Smooth muscle cell of the pulmonary artery (primary cell): ENCODE measurements around the gene GJA4. TPM values are rescaled to one million over a fixed set of nuclear protein-coding genes. Genes with fewer than 3 reads are reported as not detected.

Source experiments
- total RNA-seq: library from RNA; depleted of rRNA; stranded (reverse); fragments of >200 nt; gene quantifications from 2 replicates; pipeline ENCODE4 v1.2.3, GENCODE V29; 2014

Gene GJA4
- 0.50 and 0.52 TPM in 2 replicates for total RNA-seq

DNA sequence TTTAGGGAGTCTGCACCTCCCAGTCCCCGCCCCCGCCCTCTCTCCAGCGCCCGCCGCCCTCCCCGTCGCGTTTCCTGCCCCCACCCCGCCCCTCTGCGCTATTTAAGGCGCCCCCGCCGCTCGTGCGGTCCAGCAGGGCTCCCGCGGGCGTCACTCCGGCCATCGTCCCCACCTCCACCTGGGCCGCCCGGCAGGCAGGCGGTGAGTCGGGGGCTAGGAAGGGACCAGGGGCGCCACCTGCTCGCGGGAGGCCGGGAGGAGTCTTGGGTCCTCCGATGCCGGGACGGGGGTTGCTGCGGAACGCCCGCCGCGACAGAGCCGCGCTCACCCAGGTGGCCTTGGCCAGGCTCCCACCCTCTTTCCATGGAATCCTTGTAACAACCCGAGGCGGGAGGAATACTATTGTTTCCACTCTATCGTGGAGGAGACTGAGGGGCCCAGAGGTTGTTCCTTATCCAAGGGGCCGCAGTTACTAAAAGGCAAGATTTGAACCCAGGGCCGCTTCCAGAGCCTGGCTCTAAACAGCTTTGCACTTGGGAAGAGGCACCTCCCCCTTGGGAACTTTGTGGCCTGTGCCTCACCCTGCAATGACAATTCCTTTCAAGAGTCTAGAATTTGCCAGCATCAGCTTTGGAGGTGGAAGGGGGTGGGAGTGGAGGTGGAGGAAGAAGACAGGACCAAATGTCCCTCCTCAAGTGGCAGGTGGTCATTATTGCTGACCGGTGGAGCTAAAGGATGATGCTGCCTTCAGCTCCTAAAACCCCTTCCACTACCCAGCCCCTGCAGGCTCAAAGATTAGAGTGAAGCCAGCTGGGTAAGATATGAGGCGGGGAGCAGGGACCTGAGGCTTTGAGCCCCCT lies at the start of gene GJA4:
Gene GJA4 (plus strand): TSS at position 132 of the 860 bp plus-strand sequence. CDS start 1,215 bp downstream, outside the sequence.

DNA sequence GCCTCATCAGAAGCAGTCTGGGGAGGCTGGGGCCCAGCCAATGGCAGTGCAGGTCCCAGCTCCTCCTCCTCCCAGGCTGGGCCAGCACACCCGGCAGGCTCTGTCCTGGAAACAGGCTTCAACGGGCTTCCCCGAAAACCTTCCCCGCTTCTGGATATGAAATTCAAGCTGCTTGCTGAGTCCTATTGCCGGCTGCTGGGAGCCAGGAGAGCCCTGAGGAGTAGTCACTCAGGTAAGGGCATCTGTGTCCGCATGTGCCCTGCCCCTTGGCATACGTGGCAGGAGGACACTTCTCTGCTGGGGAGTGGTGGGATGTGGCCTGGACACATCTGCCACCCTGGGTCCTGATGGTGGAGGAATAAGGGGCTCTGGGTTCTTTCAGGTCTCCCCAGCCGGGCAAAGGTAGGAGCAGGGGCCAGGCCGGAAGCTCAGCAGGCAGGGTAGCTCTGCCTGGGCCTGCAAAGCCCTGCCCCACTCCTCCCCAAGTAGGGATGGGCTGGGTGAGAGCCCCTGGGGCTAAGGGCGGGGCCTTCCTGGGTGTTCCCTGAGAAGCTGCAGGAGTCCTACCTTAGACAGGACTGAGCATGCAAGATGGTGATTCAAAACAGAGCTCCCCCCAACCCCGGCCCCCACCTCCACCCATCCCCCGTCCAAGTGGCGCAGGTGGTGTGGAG lies 37.7 kb upstream of the GJA4 start, which contains the start of gene GJB5:
Gene GJB5 (plus strand): TSS at position 84 of the 674 bp plus-strand sequence. CDS start 2,284 bp downstream, outside the sequence.

DNA sequence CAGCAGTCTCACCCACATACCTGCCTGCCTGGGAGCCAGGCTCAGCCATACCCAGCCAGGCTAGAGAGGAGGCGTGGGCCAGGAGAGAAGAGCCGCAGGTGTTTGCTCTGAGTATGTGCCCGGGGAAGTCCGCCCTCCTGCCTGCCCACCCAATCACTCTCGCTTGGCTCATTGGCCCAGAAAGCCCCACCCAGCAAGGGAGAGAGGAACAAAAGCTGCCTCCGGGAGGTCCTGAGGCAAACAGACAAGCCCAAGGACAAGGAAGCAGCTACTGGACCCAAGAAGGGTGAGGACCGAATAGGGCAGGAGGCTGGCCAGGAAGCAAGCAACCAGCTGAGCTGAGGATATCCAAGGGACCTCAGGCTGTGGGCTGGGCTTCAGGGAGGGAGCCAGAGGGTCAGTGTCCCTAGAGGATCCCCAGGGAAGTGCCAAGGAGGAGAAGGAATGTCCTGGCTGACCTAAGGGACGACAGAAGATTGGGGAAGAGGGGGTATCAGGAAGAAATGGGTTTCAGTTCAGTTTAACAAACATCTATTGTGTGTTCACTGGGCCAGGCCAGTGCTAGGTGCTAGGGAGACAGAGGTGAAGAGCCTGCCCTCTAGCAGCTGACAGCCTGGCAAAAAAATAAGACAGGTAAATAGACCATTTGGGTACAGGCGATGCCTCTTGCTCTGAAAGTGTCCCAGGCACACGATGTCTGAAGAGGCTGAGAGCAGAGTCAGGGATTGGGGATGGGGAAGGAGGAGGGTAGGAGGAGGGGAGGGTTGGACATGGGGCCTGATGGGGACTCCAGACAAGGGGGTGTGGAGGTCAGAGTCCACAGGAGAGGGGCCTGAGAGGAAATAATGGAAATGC lies 33.1 kb upstream of the GJA4 start, which contains the start of gene GJB4:
Gene GJB4 (plus strand): TSS at position 238 of the 855 bp plus-strand sequence. CDS start 1,515 bp downstream, outside the sequence.

DNA sequence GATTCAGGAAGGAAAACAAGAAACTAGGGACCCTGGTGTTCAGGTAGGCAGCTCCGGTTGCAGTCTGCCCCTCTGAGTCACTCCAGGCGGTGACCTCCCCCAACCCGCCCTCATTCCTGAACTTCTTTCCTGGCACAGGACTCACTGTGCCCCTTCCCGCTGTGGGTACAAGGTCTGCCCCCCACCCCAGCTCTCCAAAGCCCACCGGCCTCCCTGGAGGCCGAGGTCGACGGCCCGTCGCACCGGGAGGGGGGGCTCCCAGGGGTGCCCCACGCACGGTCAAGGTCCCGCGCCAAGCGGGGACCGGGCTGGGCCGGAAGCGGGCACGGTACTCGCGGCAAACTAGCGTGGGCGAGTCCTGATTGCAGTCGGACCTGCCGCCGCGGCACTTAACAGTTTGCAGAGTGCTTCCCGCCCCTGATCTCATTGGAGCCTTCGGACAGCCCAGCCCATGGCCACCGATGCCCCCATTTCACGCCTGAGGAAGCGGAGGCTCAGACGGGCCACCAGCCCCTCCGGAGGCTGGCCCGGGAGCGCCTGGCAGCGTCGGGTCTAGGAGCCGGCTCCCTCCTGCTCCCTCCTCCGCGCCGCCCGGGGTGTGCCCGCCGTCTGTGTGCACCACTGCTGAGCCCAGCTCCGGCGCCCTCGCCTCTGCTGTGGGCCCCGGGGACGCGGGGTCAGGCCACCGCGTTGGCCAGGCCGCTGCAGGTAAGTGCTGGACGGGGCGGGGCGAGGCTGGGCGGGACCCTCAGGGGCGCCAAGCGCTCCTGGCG lies 11.5 kb upstream of the GJA4 start, which contains the start of gene GJB3:
Gene GJB3 (plus strand): TSS at position 144 of the 773 bp plus-strand sequence. CDS start 3,549 bp downstream, outside the sequence.

Other genes starting within 250 kb of the GJA4 start
- gene GJB5, start 38.0 kb upstream of the GJA4 start, total RNA-seq, result not detected in 2 replicates
- gene GJB4, start 33.3 kb upstream of the GJA4 start, total RNA-seq, result not detected in 2 replicates
- gene GJB3, start 11.8 kb upstream of the GJA4 start, total RNA-seq, result 0.07 TPM in 1 of 2 replicates, not detected in the other
- gene SMIM12, start 66.8 kb downstream of the GJA4 start, total RNA-seq, result 23.3 and 29.7 TPM in 2 replicates
- 0.07 TPM in 1 of 2 replicates, not detected in the other for gene DLGAP3, start 136.7 kb downstream of the GJA4 start, total RNA-seq
- gene TMEM35B, start 192.3 kb downstream of the GJA4 start, total RNA-seq, result 35.1 and 35.3 TPM in 2 replicates
- gene ZMYM6, start 238.9 kb downstream of the GJA4 start, total RNA-seq, result 18.7 and 20.1 TPM in 2 replicates